Measurements from ENCODE around the gene DIAPH2. TPM values are rescaled to one million over a fixed set of nuclear protein-coding genes. Genes with fewer than 3 reads are reported as not detected.

The DIAPH2 gene
- total and polyA plus RNA-seq, 9 of the 15 experiments (the other 6 are each of a cell fraction or from before 2014, with no cell fraction given), result 0.01 to 0.18 (median 0.07) TPM; not detected in 1

DNA sequence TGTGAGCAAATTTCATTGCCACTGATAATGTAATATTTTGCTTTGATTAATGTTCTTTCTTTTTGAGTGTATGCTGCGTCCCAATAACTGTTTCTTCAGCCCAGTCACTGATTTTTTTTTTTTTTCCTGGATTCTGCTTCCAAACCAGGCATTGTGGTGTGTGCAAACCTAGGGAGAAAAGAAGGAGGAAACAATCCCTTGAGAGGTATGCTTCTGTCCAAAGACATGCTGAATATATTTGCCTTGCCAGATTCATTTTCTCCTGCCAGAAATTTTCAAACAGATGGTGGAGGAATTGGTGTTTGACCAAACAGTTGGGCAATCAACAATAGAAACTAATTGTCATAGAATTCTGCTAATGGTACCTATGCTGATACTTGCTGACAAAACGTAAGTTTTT is 952.6 kb downstream of the DIAPH2 start:
- WGBS (ENCODE audit: insufficient coverage, low coverage, missing lambda C conversion rate), result 0% methylated on average over 1 of the region's 2 CpGs
- no peak overlapping the region for H3K27ac ChIP-seq (ENCODE audit: extremely low read depth, low read depth, low read length)
- intact Hi-C loops (cut with micrococcal nuclease), result no loop called here
- in situ Hi-C loops (cut with MboI), result no loop called here
- no peak for FAIRE-seq
- H3K9ac ChIP-seq (ENCODE audit: insufficient read depth in 1 of 2, low read depth in 2 of 2, low read length in 2 of 2), result no peak overlapping the region
- no peaks in the 10 kb centered on the region for H3K9me3 ChIP-seq (replicated peaks; ENCODE audit: control insufficient read depth, insufficient read depth, low read depth, low read length)
- no peaks in the 10 kb centered on the region for H3K36me3 ChIP-seq (ENCODE audit: control insufficient read depth, insufficient read depth, low read length)
- H3K4me3 ChIP-seq, result no peak overlapping the region
- H3K4me1 ChIP-seq (replicated peaks in 1 of 2; ENCODE audit: control insufficient read depth in 2 of 2, insufficient read depth in 2 of 2, low read length in 2 of 2), result no peaks in the 10 kb centered on the region
- ChIA-PET POLR2A (no interaction called here), CTCF (ENCODE audit: low intra/inter-chr PET ratio) (no interaction called here)
- no peak for DNase-seq (ENCODE audit: extremely low read depth in 1 of 4, low spot score in 3 of 4)
- no peaks in the 10 kb centered on the region for H3K79me2 ChIP-seq (ENCODE audit: control insufficient read depth, insufficient read depth, low read length)
- TF ChIP-seq ARNT (IDR thresholded peaks at IDR 0.05), result no peak
- TF ChIP-seq MYNN (IDR thresholded peaks at IDR 0.05), result no peak
- no peak for TF ChIP-seq MYNN (CRISPR knock-in tag; IDR thresholded peaks at IDR 0.05)
- no peak for TF ChIP-seq MLX (CRISPR knock-in tag; conservative IDR thresholded peaks at IDR 0.05)
- TF ChIP-seq ZC3H8 (IDR thresholded peaks at IDR 0.05), result no peak
- no peak for TF ChIP-seq ZSCAN32 (CRISPR knock-in tag; IDR thresholded peaks at IDR 0.05)
- no peak for TF ChIP-seq TCF7 (IDR thresholded peaks at IDR 0.05; ENCODE audit: borderline replicate concordance)
- TF ChIP-seq, protein P1, sequence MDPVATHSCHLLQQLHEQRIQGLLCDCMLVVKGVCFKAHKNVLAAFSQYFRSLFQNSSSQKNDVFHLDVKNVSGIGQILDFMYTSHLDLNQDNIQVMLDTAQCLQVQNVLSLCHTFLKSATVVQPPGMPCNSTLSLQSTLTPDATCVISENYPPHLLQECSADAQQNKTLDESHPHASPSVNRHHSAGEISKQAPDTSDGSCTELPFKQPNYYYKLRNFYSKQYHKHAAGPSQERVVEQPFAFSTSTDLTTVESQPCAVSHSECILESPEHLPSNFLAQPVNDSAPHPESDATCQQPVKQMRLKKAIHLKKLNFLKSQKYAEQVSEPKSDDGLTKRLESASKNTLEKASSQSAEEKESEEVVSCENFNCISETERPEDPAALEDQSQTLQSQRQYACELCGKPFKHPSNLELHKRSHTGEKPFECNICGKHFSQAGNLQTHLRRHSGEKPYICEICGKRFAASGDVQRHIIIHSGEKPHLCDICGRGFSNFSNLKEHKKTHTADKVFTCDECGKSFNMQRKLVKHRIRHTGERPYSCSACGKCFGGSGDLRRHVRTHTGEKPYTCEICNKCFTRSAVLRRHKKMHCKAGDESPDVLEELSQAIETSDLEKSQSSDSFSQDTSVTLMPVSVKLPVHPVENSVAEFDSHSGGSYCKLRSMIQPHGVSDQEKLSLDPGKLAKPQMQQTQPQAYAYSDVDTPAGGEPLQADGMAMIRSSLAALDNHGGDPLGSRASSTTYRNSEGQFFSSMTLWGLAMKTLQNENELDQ (CRISPR knock-in tag; IDR thresholded peaks at IDR 0.05; ENCODE audit: borderline replicate concordance), result no peak
- no peak for TF ChIP-seq ZBTB8A (IDR thresholded peaks at IDR 0.05; ENCODE audit: partially characterized antibody)
- TF ChIP-seq BDP1 (IDR thresholded peaks at IDR 0.05; ENCODE audit: insufficient read depth, insufficient read length), result no peak
- no peak for TF ChIP-seq HDAC6 (IDR thresholded peaks at IDR 0.05; ENCODE audit: low read depth, low read length)
- TF ChIP-seq ARID1B (IDR thresholded peaks at IDR 0.05), result no peak
- TF ChIP-seq TBL1XR1 (IDR thresholded peaks at IDR 0.05; ENCODE audit: low read length in 2 of 2), result no peak
- TF ChIP-seq C11orf30 (IDR thresholded peaks at IDR 0.05; ENCODE audit: low read depth), result no peak
- TF ChIP-seq E2F3 (CRISPR knock-in tag; IDR thresholded peaks at IDR 0.05), result no peak
- H3K4me2 ChIP-seq (ENCODE audit: insufficient read depth, low read length), result no peak overlapping the region
- no peaks in the 10 kb centered on the region for H3K9me1 ChIP-seq (ENCODE audit: control insufficient read depth, insufficient read depth, low read length)
- H4K20me1 ChIP-seq (replicated peaks; ENCODE audit: control insufficient read depth, insufficient read depth, low read length), result no peaks in the 10 kb centered on the region
- no TSS peak for BruUV-seq (replicated peaks)
- H3K27me3 ChIP-seq (ENCODE audit: control insufficient read depth in 2 of 2, insufficient read depth in 2 of 2, low read length in 2 of 2), result no peaks in the 10 kb centered on the region
- ATAC-seq, result no peak
- no peak overlapping the region for H2AFZ ChIP-seq (ENCODE audit: low read depth, low read length)
